Fibroblast of lung (primary cell): ENCODE measurements around the gene FBXL2. TPM values are rescaled to one million over a fixed set of nuclear protein-coding genes. Genes with fewer than 3 reads are reported as not detected.

Source experiments
- DNase-seq, 2 donors: peaks; one replicate each; pipeline versions ENCODE4 v3.0.0 to v3.0.0-alpha.2; 2010; ENCODE audit warnings: low read depth in 2 of 2
- H2AFZ ChIP-seq: 2 replicates; pipeline ENCODE4 v1.5.1; 2012; ENCODE audit warnings: low read length, control low read depth, inconsistent platforms
- H3K27ac ChIP-seq: 2 replicates; pipeline ENCODE4 v1.5.1; 2011; ENCODE audit warnings: low read length, control low read depth; ENCODE audit not compliant: insufficient read depth
- H3K27me3 ChIP-seq: 2 replicates; pipeline ENCODE4 v1.5.1; 2011; ENCODE audit warnings: mild to moderate bottlenecking, low read length; ENCODE audit not compliant: control insufficient read depth, insufficient read depth
- H3K36me3 ChIP-seq: 2 replicates; pipeline ENCODE4 v1.5.1; 2011; ENCODE audit warnings: low read length; ENCODE audit not compliant: control insufficient read depth, insufficient read depth
- H3K4me1 ChIP-seq: 2 replicates; pipeline ENCODE4 v1.5.1; 2011; ENCODE audit warnings: low read length; ENCODE audit not compliant: control insufficient read depth, insufficient read depth; ENCODE audit errors: extremely low read depth
- H3K4me2 ChIP-seq: 2 replicates; pipeline ENCODE4 v1.5.1; 2011; ENCODE audit warnings: low read length, control low read depth; ENCODE audit not compliant: insufficient read depth; ENCODE audit errors: extremely low read depth
- H3K4me3 ChIP-seq, 4 experiments: fragments of 200-600 bp in 1 of 4; sonication (generic) in 1 of 4; replicated peaks in 1 of 4; 2 replicates each; pipeline ENCODE4 v1.5.1; 2011 to 2016; ENCODE audit warnings: low read length in 4 of 4, low read depth in 3 of 4, mild to moderate bottlenecking in 3 of 4, control low read depth in 2 of 4, inconsistent platforms in 1 of 4, mixed read lengths in 1 of 4; ENCODE audit not compliant: insufficient read depth in 1 of 4; ENCODE audit errors: control extremely low read depth in 1 of 4
- H3K79me2 ChIP-seq: 2 replicates; pipeline ENCODE4 v1.5.1; 2012; ENCODE audit warnings: mild to moderate bottlenecking, low read length, inconsistent platforms; ENCODE audit not compliant: control insufficient read depth, insufficient read depth
- H3K9ac ChIP-seq: 2 replicates; pipeline ENCODE4 v1.5.1; 2011; ENCODE audit warnings: mild to moderate bottlenecking, low read length, control low read depth; ENCODE audit not compliant: insufficient read depth
- H3K9me3 ChIP-seq: 2 replicates; pipeline ENCODE4 v1.5.1; 2012; ENCODE audit warnings: low read depth, low read length; ENCODE audit not compliant: control insufficient read depth, insufficient read depth
- H4K20me1 ChIP-seq: 2 replicates; pipeline ENCODE4 v1.5.1; 2011; ENCODE audit warnings: low read length; ENCODE audit not compliant: control insufficient read depth, insufficient read depth; ENCODE audit errors: extremely low read depth
- CTCF ChIP-seq, 2 donors: IDR thresholded peaks in 1 of 2; conservative IDR thresholded peaks in 1 of 2; 1 replicate in 1 of 2; 2 replicates in 1 of 2; pipeline ENCODE4 v1.5.1; 2011 to 2012; ENCODE audit warnings: low read length in 2 of 2, control low read depth in 1 of 2, inconsistent platforms in 1 of 2, low read depth in 1 of 2, mild to moderate bottlenecking in 1 of 2
- EZH2 ChIP-seq: IDR thresholded peaks from 2 replicates; pipeline ENCODE4 v1.5.1; 2012; ENCODE audit warnings: low read length, control low read depth, mild to moderate bottlenecking; ENCODE audit errors: missing control alignments
- polyA plus RNA-seq, 2 donors: library from polyadenylated mRNA; depleted of rRNA in 1 of 2; stranded (reverse) in 1 of 2; unstranded in 1 of 2; fragments of >200 nt; gene quantifications; 2 replicates each; pipeline ENCODE4 v1.2.1, GENCODE V29; 2011 to 2012; ENCODE audit warnings: missing spikeins in 1 of 2
- total RNA-seq: library from RNA; depleted of rRNA; stranded (reverse); fragments of >200 nt; gene quantifications from 2 replicates; pipeline ENCODE4 v1.2.1, GENCODE V29; 2014

The FBXL2 gene
- total and polyA plus RNA-seq, 2 donors (not counting 1 experiment from before 2014, with no cell fraction given): 16.2 to 26.5 TPM

GRCh38 chr3:33237439-33237838, 39.8 kb upstream of the FBXL2 start:
- Histone ChIP-seq H3K9ac (no peak overlapping the region), H3K27ac (no peak overlapping the region), H2AFZ (no peak overlapping the region), H3K36me3 (no peaks in the 10 kb centered on the region), H3K79me2 (no peaks in the 10 kb centered on the region), H3K9me3 (no peaks in the 10 kb centered on the region), H3K4me2 (no peak overlapping the region), H3K4me3 (no peak overlapping the region), H4K20me1 (no peaks in the 10 kb centered on the region), H3K27me3 (no peaks in the 10 kb centered on the region), H3K4me1 (no peaks in the 10 kb centered on the region)
- DNase-seq: no peak
- TF ChIP-seq EZH2 (no peak), CTCF (conservative IDR thresholded peaks at IDR 0.05 in 1 of 2, IDR thresholded peaks at IDR 0.05 in 1 of 2; ENCODE audit: low read depth in 1 of 2, low read length in 2 of 2) (no peak)

- TF ChIP-seq CTCF (conservative IDR thresholded peaks at IDR 0.05 in 1 of 2, IDR thresholded peaks at IDR 0.05 in 1 of 2; ENCODE audit: low read depth in 1 of 2, low read length in 2 of 2) (no peak), EZH2 (no peak)
- DNase-seq: no peak
Measured at GRCh38 chr3:33238923-33239322, 38.3 kb upstream of the FBXL2 start.

GRCh38 chr3:33240261-33240660, 37.0 kb upstream of the FBXL2 start:
- H3K4me1 ChIP-seq: no peaks in the 10 kb centered on the region
- no peak overlapping the region for H3K4me3 ChIP-seq
- no peak overlapping the region for H3K9ac ChIP-seq
- H3K9me3 ChIP-seq: no peaks in the 10 kb centered on the region
- H3K4me2 ChIP-seq: no peak overlapping the region
- no peaks in the 10 kb centered on the region for H3K36me3 ChIP-seq
- no peak overlapping the region for H2AFZ ChIP-seq
- H3K79me2 ChIP-seq: no peaks in the 10 kb centered on the region
- no peak overlapping the region for H3K27ac ChIP-seq
- no peaks in the 10 kb centered on the region for H3K27me3 ChIP-seq
- DNase-seq: no peak
- TF ChIP-seq CTCF (conservative IDR thresholded peaks at IDR 0.05 in 1 of 2, IDR thresholded peaks at IDR 0.05 in 1 of 2; ENCODE audit: low read depth in 1 of 2, low read length in 2 of 2) (no peak), EZH2 (no peak)
- H4K20me1 ChIP-seq: no peaks in the 10 kb centered on the region

More at GRCh38 chr3:33238923-33239322, 38.3 kb upstream of the FBXL2 start:
- no peaks in the 10 kb centered on the region for H3K79me2 ChIP-seq
- no peaks in the 10 kb centered on the region for H3K36me3 ChIP-seq
- no peak overlapping the region for H3K27ac ChIP-seq
- no peaks in the 10 kb centered on the region for H4K20me1 ChIP-seq
- H3K4me1 ChIP-seq: no peaks in the 10 kb centered on the region
- H3K9me3 ChIP-seq: no peaks in the 10 kb centered on the region
- no peak overlapping the region for H3K9ac ChIP-seq
- no peak overlapping the region for H3K4me3 ChIP-seq
- H3K27me3 ChIP-seq: no peaks in the 10 kb centered on the region
- no peak overlapping the region for H3K4me2 ChIP-seq
- no peak overlapping the region for H2AFZ ChIP-seq
